K562 (cell line): ENCODE measurements around the gene APOO. TPM values are rescaled to one million over a fixed set of nuclear protein-coding genes. Genes with fewer than 3 reads are reported as not detected.

ENCODE experiments used
- ATAC-seq: fragments of 200-7000 bp; cut with Tn5 transposase; 3 replicates; pipeline ENCODE4 v1.9.1; 2020; ENCODE audit warnings: moderate library complexity
- BruUV-seq: library from RNA; stranded (reverse); fragments of 400-500 nt; replicated peaks from 2 replicates; lab custom pipeline; 2021; lab: Mats Ljungman, UMichigan
- CTCF ChIA-PET: fragments of 300-600 bp; formaldehyde crosslinking; extraction: SDS; loops from one replicate; lab custom pipeline; 2021; ENCODE audit warnings: low intra/inter-chr PET ratio; lab: Yijun Ruan, JAX
- POLR2A ChIA-PET: fragments of 300-600, 350-650 bp; sonication (Branson Sonifier 250); formaldehyde crosslinking; extraction: SDS; loops from one replicate; lab custom pipeline; 2021; ENCODE audit warnings: antibody characterized with exemption, inconsistent platforms; lab: Yijun Ruan, JAX
- DNase-seq, 4 experiments: peaks; one replicate each; pipeline versions ENCODE4 v3.0.0 to v3.0.0-alpha.2; 2011 to 2018; ENCODE audit warnings: low spot score in 3 of 4, mixed read lengths in 3 of 4; ENCODE audit errors: extremely low read depth in 1 of 4
- FAIRE-seq: peaks from 2 replicates; lab custom pipeline; 2011; peaks lifted over from hg19 to GRCh38; lab: Jason Lieb, UNC
- H2AFZ ChIP-seq: 2 replicates; pipeline ENCODE4 v1.6.0; 2011; ENCODE audit warnings: low read depth, low read length, control low read depth, inconsistent platforms
- H3K27ac ChIP-seq: fragments of 200-600 bp; 3 replicates; pipeline ENCODE4 v1.8.0; 2011; ENCODE audit warnings: low read depth, mild to moderate bottlenecking, control low read depth, inconsistent platforms, low read length, moderate library complexity, mixed read lengths; ENCODE audit errors: extremely low read depth
- H3K27me3 ChIP-seq, 2 experiments: fragments of 300-600 bp in 1 of 2; 2 replicates in 1 of 2; 3 replicates in 1 of 2; pipeline versions ENCODE4 v1.6.0 to v1.8.0; 2011; ENCODE audit warnings: inconsistent platforms in 2 of 2, low read length in 2 of 2, mild to moderate bottlenecking in 1 of 2, mixed read lengths in 1 of 2, moderate library complexity in 1 of 2; ENCODE audit not compliant: control insufficient read depth in 2 of 2, insufficient read depth in 2 of 2
- H3K36me3 ChIP-seq: fragments of 300-600 bp; 3 replicates; pipeline ENCODE4 v1.8.0; 2011; ENCODE audit warnings: mild to moderate bottlenecking, low read length, inconsistent platforms; ENCODE audit not compliant: control insufficient read depth, insufficient read depth
- H3K4me1 ChIP-seq, 2 experiments: fragments of 200-600 bp in 1 of 2; replicated peaks in 1 of 2; 2 replicates in 1 of 2; 3 replicates in 1 of 2; pipeline versions ENCODE4 v1.5.1 to v1.8.0; 2011; ENCODE audit warnings: inconsistent platforms in 2 of 2, low read length in 2 of 2, mild to moderate bottlenecking in 1 of 2, mixed read lengths in 1 of 2, moderate library complexity in 1 of 2; ENCODE audit not compliant: control insufficient read depth in 2 of 2, insufficient read depth in 2 of 2
- H3K4me2 ChIP-seq: 2 replicates; pipeline ENCODE4 v1.6.1; 2011; ENCODE audit warnings: low read length, control low read depth, inconsistent platforms, mixed read lengths; ENCODE audit not compliant: insufficient read depth
- H3K4me3 ChIP-seq: fragments of 200-600 bp; sonication (generic), shearing (Covaris generic); 2 replicates; pipeline ENCODE4 v1.5.1; 2016; ENCODE audit warnings: control low read depth, inconsistent platforms
- H3K79me2 ChIP-seq: fragments of 200-600 bp; 3 replicates; pipeline ENCODE4 v1.8.0; 2011; ENCODE audit warnings: low read length, inconsistent platforms; ENCODE audit not compliant: control insufficient read depth, insufficient read depth
- H3K9ac ChIP-seq, 2 experiments: 2 replicates each; pipeline versions ENCODE4 v1.6.0 to v1.6.1; 2011; ENCODE audit warnings: low read depth in 2 of 2, low read length in 2 of 2, control low read depth in 1 of 2, inconsistent platforms in 1 of 2, mild to moderate bottlenecking in 1 of 2, mixed read lengths in 1 of 2; ENCODE audit not compliant: insufficient read depth in 1 of 2
- H3K9me1 ChIP-seq: one replicate; pipeline ENCODE4 v1.6.0; 2011; ENCODE audit warnings: inconsistent platforms, mild to moderate bottlenecking, low read length, moderate library complexity; ENCODE audit not compliant: control insufficient read depth, insufficient read depth
- H3K9me3 ChIP-seq: replicated peaks from 2 replicates; pipeline ENCODE4 v1.5.1; 2011; ENCODE audit warnings: low read depth, low read length, inconsistent platforms; ENCODE audit not compliant: control insufficient read depth, insufficient read depth
- H4K20me1 ChIP-seq: replicated peaks from 2 replicates; pipeline ENCODE4 v1.6.1; 2011; ENCODE audit warnings: low read length, inconsistent platforms, mixed read lengths; ENCODE audit not compliant: control insufficient read depth, insufficient read depth
- CBFB ChIP-seq: sonication (generic); formaldehyde crosslinking; IDR thresholded peaks from 2 replicates; pipeline ENCODE4 v1.4.0; 2020; ENCODE audit warnings: mild to moderate bottlenecking, missing genetic modification reagents
- IRF2 ChIP-seq: sonication (generic); formaldehyde crosslinking; IDR thresholded peaks from 2 replicates; pipeline ENCODE4 v1.8.1; 2022; ENCODE audit warnings: mild to moderate bottlenecking, missing genetic modification reagents
- MAFG ChIP-seq: fragments of 450-650 bp; conservative IDR thresholded peaks from 2 replicates; pipeline ENCODE4 v1.6.1; 2016; ENCODE audit warnings: missing genetic modification characterization, missing compliant biosample characterization
- MEF2D ChIP-seq: conservative IDR thresholded peaks from 2 replicates; pipeline ENCODE4 v1.6.1; 2016; ENCODE audit warnings: low read depth, missing genetic modification characterization, missing compliant biosample characterization
- NFATC3 ChIP-seq: fragments of 450-650 bp; IDR thresholded peaks from 2 replicates; pipeline ENCODE4 v1.6.1; 2017; ENCODE audit warnings: mild to moderate bottlenecking
- RBM34 ChIP-seq: fragments of 200-400 bp; formaldehyde crosslinking; IDR thresholded peaks from 2 replicates; pipeline ENCODE4 v1.6.1; 2018; ENCODE audit warnings: low read length, borderline replicate concordance; ENCODE audit not compliant: insufficient read depth
- RNF2 ChIP-seq: sonication (generic); IDR thresholded peaks from 2 replicates; pipeline ENCODE4 v1.6.1; 2016
- ZFX ChIP-seq: sonication (generic); formaldehyde crosslinking; IDR thresholded peaks from 2 replicates; pipeline ENCODE4 v1.8.0; 2022; ENCODE audit warnings: mild to moderate bottlenecking, missing genetic modification reagents, moderate library complexity
- ZNF311 ChIP-seq: fragments of 250-450 bp; sonication (Bioruptor Pico); IDR thresholded peaks from 2 replicates; pipeline ENCODE4 v1.4.0; 2020; ENCODE audit warnings: mild to moderate bottlenecking, moderate library complexity
- WGBS: fragments of 100-300 bp; shearing (Covaris generic); methylation state at CpG from one replicate; pipeline ENCODE4 v1.1.6; 2016; ENCODE audit warnings: low coverage, mixed read lengths; ENCODE audit not compliant: insufficient coverage; ENCODE audit errors: missing lambda C conversion rate; 5-methylcytosine and 5-hydroxymethylcytosine counted together
- in situ Hi-C: fragments of 300-500 bp; cut with MboI; formaldehyde crosslinking; loops from 4 replicates; pipeline ENCODE4 v1.15.0; 2018; ENCODE audit warnings: inconsistent platforms, mixed read lengths
- intact Hi-C: fragments of 100-400 bp; cut with micrococcal nuclease; formaldehyde crosslinking; loops from 2 replicates; pipeline ENCODE4 v1.14.2; 2022
- polyA plus RNA-seq, 8 experiments: library from polyadenylated mRNA; depleted of rRNA in 4 of 8; stranded (reverse) in 5 of 8; unstranded in 3 of 8; fragments of >200 nt; fragmentation: Nextera tagmentation in 2 of 8; fragmentation: Illumina TruSeq in 1 of 8; extraction: Ambion mirVana in 2 of 8; extraction: Trizol in 1 of 8; gene quantifications; 2 replicates each; pipeline versions ENCODE4 v1.2.1 to v1.2.3, GENCODE V29; 2011 to 2014; ENCODE audit warnings: inconsistent platforms in 1 of 8, missing spikeins in 1 of 8
- total RNA-seq, 7 experiments: library from RNA; depleted of rRNA in 6 of 7; stranded (reverse); fragments of >200 nt in 6 of 7; fragmentation: Illumina TruSeq in 2 of 7; extraction: Trizol in 2 of 7; gene quantifications; 2 replicates each; pipeline versions ENCODE4 v1.2.1 to v1.2.3, GENCODE V29; 2011 to 2021; ENCODE audit warnings: low replicate concordance in 1 of 7
- TF ChIP-seq, protein P1 (sequence below): fragments of 450-650 bp; IDR thresholded peaks from 2 replicates; pipeline ENCODE4 v1.6.1; 2017; ENCODE audit warnings: antibody characterized with exemption, mild to moderate bottlenecking
- TF ChIP-seq, protein P2 (sequence below), 2 experiments: fragments of 200-800 bp in 1 of 2; sonication (Bioruptor generic) in 1 of 2; sonication (generic) in 1 of 2; formaldehyde crosslinking in 1 of 2; IDR thresholded peaks in 1 of 2; conservative IDR thresholded peaks in 1 of 2; 2 replicates each; pipeline versions ENCODE4 v1.5.0 to v1.6.1; 2016 to 2020; ENCODE audit warnings: missing compliant biosample characterization in 1 of 2, missing genetic modification characterization in 1 of 2, missing genetic modification reagents in 1 of 2

APOO gene
- total and polyA plus RNA-seq, 9 of the 15 experiments (the other 6 are each of a cell fraction or from before 2014, with no cell fraction given) = 37.3 to 76.4 (median 60.8) TPM

DNA sequence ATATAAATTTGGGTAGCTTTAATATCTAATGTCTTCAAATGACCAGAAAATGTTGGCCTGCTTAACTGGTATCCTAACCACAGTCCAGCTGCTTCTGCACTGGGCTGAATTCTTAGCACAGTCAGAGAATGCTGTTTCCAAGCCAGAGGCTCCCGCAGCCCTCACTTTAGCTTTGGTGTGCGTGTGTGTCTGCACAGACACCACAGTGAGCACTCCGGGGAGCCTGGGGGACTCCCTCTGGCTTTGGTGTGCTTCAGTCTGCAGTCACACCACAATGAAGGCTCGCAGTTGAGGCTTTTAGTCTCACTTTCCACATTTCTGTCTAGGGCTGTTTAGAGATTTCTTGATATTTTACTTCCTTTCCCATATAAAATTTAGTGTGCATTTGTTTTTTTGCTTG lies 53.6 kb downstream of the APOO start:
- CTCF ChIA-PET = no interaction called here
- Histone ChIP-seq H3K36me3 (peaks cover 12% of the 10 kb centered on the region; the same call in 1 of the 3 replicates), H2AFZ (no peak overlapping the region), H3K9me1 (no peaks in the 10 kb centered on the region), H3K9ac (no peak overlapping the region), H3K27ac (no peak overlapping the region), H3K27me3 (no peaks in the 10 kb centered on the region), H4K20me1 (no peaks in the 10 kb centered on the region), H3K4me1 (peaks cover 0 to 1% of the 10 kb centered on the region in 2 experiments; a peak in 2 of 5 replicates), H3K4me2 (no peak overlapping the region), H3K9me3 (no peaks in the 10 kb centered on the region), H3K4me3 (no peak overlapping the region), H3K79me2 (no peaks in the 10 kb centered on the region)
- intact Hi-C loops = no loop called here
- no peak for FAIRE-seq
- BruUV-seq = no TSS peak
- no peak for DNase-seq
- in situ Hi-C loops = no loop called here
- TF ChIP-seq, protein P1, sequence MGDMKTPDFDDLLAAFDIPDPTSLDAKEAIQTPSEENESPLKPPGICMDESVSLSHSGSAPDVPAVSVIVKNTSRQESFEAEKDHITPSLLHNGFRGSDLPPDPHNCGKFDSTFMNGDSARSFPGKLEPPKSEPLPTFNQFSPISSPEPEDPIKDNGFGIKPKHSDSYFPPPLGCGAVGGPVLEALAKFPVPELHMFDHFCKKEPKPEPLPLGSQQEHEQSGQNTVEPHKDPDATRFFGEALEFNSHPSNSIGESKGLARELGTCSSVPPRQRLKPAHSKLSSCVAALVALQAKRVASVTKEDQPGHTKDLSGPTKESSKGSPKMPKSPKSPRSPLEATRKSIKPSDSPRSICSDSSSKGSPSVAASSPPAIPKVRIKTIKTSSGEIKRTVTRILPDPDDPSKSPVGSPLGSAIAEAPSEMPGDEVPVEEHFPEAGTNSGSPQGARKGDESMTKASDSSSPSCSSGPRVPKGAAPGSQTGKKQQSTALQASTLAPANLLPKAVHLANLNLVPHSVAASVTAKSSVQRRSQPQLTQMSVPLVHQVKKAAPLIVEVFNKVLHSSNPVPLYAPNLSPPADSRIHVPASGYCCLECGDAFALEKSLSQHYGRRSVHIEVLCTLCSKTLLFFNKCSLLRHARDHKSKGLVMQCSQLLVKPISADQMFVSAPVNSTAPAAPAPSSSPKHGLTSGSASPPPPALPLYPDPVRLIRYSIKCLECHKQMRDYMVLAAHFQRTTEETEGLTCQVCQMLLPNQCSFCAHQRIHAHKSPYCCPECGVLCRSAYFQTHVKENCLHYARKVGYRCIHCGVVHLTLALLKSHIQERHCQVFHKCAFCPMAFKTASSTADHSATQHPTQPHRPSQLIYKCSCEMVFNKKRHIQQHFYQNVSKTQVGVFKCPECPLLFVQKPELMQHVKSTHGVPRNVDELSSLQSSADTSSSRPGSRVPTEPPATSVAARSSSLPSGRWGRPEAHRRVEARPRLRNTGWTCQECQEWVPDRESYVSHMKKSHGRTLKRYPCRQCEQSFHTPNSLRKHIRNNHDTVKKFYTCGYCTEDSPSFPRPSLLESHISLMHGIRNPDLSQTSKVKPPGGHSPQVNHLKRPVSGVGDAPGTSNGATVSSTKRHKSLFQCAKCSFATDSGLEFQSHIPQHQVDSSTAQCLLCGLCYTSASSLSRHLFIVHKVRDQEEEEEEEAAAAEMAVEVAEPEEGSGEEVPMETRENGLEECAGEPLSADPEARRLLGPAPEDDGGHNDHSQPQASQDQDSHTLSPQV = no peak
- TF ChIP-seq RBM34 = no peak
- TF ChIP-seq MAFG (tag) = no peak
- no peak for TF ChIP-seq MEF2D (tag)
- TF ChIP-seq ZFX = no peak
- TF ChIP-seq IRF2 (CRISPR knock-in tag) = no peak
- no peak for TF ChIP-seq CBFB (CRISPR knock-in tag)
- TF ChIP-seq RNF2 = no peak
- TF ChIP-seq, protein P2, sequence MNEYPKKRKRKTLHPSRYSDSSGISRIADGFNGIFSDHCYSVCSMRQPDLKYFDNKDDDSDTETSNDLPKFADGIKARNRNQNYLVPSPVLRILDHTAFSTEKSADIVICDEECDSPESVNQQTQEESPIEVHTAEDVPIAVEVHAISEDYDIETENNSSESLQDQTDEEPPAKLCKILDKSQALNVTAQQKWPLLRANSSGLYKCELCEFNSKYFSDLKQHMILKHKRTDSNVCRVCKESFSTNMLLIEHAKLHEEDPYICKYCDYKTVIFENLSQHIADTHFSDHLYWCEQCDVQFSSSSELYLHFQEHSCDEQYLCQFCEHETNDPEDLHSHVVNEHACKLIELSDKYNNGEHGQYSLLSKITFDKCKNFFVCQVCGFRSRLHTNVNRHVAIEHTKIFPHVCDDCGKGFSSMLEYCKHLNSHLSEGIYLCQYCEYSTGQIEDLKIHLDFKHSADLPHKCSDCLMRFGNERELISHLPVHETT (CRISPR knock-in tag; conservative IDR thresholded peaks at IDR 0.05 in 1 of 2, IDR thresholded peaks at IDR 0.05 in 1 of 2) = no peak
- no peak for TF ChIP-seq ZNF311 (CRISPR knock-in tag)
- no peak for TF ChIP-seq NFATC3
- POLR2A ChIA-PET = no interaction called here
- no peak for ATAC-seq
- 94% methylated on average over 4 of the region's 4 CpGs for WGBS
